EL (cell line): Measurements from ENCODE around the gene DAPK1.

Experiments
- DNase-seq: peaks from one replicate; pipeline ENCODE4 v3.0.0-alpha.2; 2016

DAPK1 gene

GRCh38 chr9:87698069-87698809 lies 200.6 kb downstream of the DAPK1 start:
- no peak for DNase-seq

- peak; percentile 35 for DNase-seq
Observed at GRCh38 chr9:87699835-87700234, 202.2 kb downstream of the DAPK1 start.

DNA sequence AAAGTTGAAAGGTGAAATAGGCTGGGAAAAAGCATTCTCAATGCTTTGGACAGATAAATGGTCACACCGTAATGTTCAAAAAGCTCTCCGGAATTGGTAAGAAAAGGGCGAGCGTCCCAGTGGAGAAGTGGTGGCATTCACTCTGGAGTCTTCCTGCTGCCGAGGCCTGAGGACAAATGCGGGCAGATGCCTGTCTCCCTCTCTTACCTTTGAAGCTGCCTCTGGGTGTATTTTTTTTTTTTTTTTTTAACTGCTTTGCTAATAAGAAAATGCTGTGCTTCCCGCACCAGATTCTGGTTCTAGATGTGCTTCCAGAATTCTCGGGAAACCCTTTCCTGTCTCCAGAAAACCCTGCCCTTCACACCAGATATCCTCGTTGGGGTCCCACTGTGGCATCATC lies 203.8 kb downstream of the DAPK1 start:
- DNase-seq = no peak

DNA sequence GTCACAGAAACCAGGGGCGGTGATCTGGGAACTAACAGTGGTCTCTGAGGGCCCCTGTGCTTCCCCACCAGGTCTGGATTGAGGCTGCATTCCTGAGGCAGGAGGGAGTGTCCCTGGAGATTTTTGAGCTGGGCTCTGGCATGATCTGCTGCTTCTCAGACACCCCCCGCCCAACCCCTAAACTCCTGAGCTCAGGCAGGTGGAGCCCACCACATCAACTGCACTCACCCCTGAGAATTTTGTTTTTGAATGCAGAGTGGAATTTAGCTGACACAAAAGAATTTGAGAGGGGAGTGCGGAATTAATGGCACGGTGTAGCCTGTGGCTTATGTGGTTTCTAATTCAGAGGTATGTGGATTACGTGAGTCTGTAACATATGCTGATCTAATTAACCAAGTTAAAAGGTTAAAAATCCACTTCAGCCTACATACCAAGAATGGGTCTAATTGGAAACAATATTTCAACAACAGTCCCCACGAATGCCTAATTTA lies 204.3 kb downstream of the DAPK1 start:
- DNase-seq = peak; percentile 50

- no peak for DNase-seq
Observed at GRCh38 chr9:87702921-87703320, 205.3 kb downstream of the DAPK1 start.

DNA sequence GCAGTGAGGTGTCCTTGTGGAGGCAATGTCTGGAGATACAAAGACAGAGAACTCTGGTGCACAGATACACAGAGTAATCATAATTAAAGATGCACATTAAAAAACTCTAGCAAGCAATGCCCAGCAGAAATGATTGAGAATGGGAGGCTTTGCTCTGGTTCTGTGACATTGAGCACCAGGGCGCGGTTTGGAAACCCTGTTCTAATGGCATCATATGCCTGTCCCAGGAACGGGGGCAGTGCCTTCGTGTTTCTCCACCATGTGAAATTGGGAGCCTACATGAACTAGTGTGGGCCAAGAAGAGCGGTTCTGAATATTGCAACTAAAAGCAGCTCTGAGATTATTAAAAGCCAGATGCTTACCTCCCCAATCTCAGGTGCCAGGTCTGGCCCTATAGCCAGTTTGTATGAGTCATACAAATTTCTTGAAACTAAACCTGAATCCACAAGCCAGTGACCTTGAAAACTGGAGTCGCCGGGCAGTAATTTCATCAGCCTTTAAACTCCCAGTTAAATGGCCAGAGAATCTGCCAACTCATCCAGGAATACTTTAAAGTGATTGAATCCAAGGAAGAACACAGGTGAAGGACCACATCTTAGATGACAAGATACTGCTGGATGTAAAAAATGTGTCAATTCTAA lies 206.1 kb downstream of the DAPK1 start:
- DNase-seq = no peak

- DNase-seq = no peak
Observed at GRCh38 chr9:87704342-87704741, 206.7 kb downstream of the DAPK1 start.

- no peak for DNase-seq
Observed at GRCh38 chr9:87706066-87706739, 208.5 kb downstream of the DAPK1 start.

GRCh38 chr9:87707805-87708506 lies 210.3 kb downstream of the DAPK1 start:
- DNase-seq = no peak

DNA sequence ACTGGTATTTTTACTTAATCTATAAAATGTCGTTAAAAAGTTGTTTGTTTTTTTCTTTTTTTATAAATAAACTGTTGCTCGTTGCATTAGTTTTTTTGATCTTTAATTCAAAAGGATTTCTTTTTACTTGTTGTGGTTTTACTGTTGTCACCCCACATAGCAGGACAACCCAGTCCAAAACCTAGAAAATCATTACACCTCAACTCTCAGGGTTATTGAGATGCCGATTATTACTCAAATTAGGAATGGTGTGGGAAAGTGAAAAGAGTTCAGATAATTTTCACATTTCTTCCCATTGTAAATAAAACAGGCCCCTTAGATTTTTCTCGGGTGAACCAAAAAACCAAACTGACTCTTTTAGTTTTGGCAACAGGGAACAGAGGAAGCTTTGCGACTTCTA lies 210.9 kb downstream of the DAPK1 start:
- no peak for DNase-seq

GRCh38 chr9:87708986-87709728 lies 211.5 kb downstream of the DAPK1 start:
- no peak for DNase-seq

DNA sequence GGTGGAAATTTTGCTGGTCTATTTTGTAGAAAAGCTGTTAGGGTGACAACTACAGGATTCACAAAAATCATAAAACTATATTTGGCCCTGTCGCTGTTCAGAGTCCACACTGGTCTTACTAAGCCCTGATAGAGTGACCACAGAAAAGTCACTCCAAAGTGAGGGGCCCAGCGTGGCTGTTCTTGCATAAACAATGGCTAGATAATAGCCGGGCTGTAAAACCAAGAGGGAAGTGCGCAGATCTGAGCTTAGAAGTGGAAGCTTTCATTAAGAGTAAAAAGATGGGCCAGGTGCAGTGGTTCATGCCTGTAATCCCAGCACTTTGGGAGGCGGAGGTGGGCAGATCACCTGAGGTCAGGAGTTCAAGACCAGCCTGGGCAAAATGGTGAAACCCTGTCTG lies 212.8 kb downstream of the DAPK1 start:
- DNase-seq = no peak

GRCh38 chr9:87711857-87712800 lies 214.5 kb downstream of the DAPK1 start:
- peak; percentile 90 for DNase-seq

GRCh38 chr9:87712801-87713277 lies 215.2 kb downstream of the DAPK1 start:
- no peak for DNase-seq

GRCh38 chr9:87713278-87713987 lies 215.8 kb downstream of the DAPK1 start:
- DNase-seq = peak; percentile 100

- DNase-seq = no peak
Observed at GRCh38 chr9:87713988-87714330, 216.3 kb downstream of the DAPK1 start.

- peak; percentile 77 for DNase-seq
Observed at GRCh38 chr9:87714819-87715218, 217.2 kb downstream of the DAPK1 start.

- peak; percentile 6 for DNase-seq
Observed at GRCh38 chr9:87716141-87716540, 218.5 kb downstream of the DAPK1 start.

DNA sequence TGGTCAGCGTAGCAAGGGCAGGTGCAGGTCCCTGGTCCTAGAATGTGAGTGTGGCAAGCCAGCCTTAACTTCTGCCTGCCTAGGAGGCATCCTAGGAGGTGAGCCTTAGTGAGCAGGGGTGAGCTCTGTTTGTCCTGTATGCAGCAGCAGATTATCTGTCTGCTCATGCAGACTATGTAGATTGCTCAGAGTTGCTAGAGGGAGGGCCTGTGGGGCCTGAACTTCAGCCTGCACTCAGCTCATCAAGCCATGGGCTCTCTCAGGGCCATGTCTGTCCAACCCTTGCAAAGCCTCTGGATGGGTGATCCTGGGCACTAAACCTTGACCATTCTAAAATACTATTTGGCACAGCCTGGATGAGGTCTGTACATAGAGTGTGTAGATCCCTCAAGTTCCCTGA lies 219.8 kb downstream of the DAPK1 start:
- no peak for DNase-seq

DNA sequence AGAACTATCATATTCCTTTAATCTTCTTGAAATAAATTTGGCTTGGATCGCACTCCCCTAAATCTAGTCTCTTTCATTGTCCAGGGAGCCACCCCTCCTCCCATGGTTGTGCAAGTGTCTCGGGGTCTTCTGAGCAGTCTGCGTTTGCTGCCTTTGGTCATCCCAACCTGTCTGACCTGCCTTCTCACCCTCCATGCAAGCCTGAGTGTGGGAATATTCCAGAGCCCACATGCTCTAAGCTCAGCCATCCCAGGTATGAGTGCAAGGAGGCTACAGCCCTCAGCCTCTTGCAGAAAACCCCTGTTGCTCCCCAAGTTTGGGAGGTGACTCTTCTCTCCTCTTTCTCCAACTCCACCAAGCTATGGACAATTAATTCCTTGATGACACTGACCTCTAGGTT lies 220.6 kb downstream of the DAPK1 start:
- no peak for DNase-seq
